ENCODE measurements around the gene MTA2.

Gene MTA2

GRCh38 chr11:62545437-62546243, 56.0 kb downstream of the MTA2 start:
- no peak for DNase-seq

GRCh38 chr11:62544581-62545436, 56.9 kb downstream of the MTA2 start:
- no peak for DNase-seq

GRCh38 chr11:62543680-62544444, 57.8 kb downstream of the MTA2 start:
- no peak for DNase-seq

Data from NCI-H510A treated with DMSO at 0.1 percent for 48 hours (cell line).